A673 (cell line): ENCODE measurements around the gene IQUB. TPM values are rescaled to one million over a fixed set of nuclear protein-coding genes. Genes with fewer than 3 reads are reported as not detected.
"Not testable (repeated sequence)": the region's sequence is repeated elsewhere in the genome, so short reads cannot be mapped to it uniquely, and the experiment has no call there.

Experiments
- BruUV-seq: library from RNA; stranded (reverse); fragments of 400-500 nt; replicated peaks from 2 replicates; lab custom pipeline; 2021; lab: Mats Ljungman, UMichigan
- CTCF ChIA-PET: fragments of 300-600 bp; sonication (Branson Sonifier 250); formaldehyde crosslinking; loops from one replicate; lab custom pipeline; 2022; ENCODE audit warnings: antibody characterized with exemption; lab: Charles Lee
- POLR2A ChIA-PET: fragments of 300-600 bp; sonication (Branson Sonifier 250); formaldehyde crosslinking; loops from one replicate; lab custom pipeline; 2022; ENCODE audit warnings: antibody characterized with exemption; ENCODE audit not compliant: low non-redundant PET; lab: Charles Lee
- DNase-seq: peaks from one replicate; pipeline ENCODE4 v3.0.0-alpha.2; 2015; ENCODE audit warnings: low spot score
- H3K27ac ChIP-seq: fragments of 200-600 bp; sonication (generic); 2 replicates; pipeline ENCODE4 v1.5.1; 2016; ENCODE audit warnings: mixed run types, low read depth, mild to moderate bottlenecking, mixed read lengths, antibody characterized with exemption, low read length; ENCODE audit not compliant: poor library complexity, severe bottlenecking
- H3K27me3 ChIP-seq: fragments of 200-600 bp; sonication (generic); replicated peaks from 2 replicates; pipeline ENCODE4 v1.6.1; 2017; ENCODE audit warnings: mixed run types, low read depth, mild to moderate bottlenecking, mixed read lengths, antibody characterized with exemption, low read length; ENCODE audit not compliant: insufficient read depth, poor library complexity
- H3K36me3 ChIP-seq: fragments of 200-600 bp; sonication (generic); 2 replicates; pipeline ENCODE4 v1.6.1; 2016; ENCODE audit warnings: mixed run types, mild to moderate bottlenecking, mixed read lengths, antibody characterized with exemption, low read length; ENCODE audit not compliant: insufficient read depth, poor library complexity, severe bottlenecking
- H3K4me1 ChIP-seq: fragments of 200-600 bp; sonication (generic); 2 replicates; pipeline ENCODE4 v1.6.1; 2017; ENCODE audit warnings: mixed run types, mild to moderate bottlenecking, mixed read lengths, antibody characterized with exemption, low read length; ENCODE audit not compliant: insufficient read depth, poor library complexity, severe bottlenecking
- H3K4me3 ChIP-seq: fragments of 200-600 bp; sonication (generic); 2 replicates; pipeline ENCODE4 v1.5.1; 2016; ENCODE audit warnings: low read depth, mixed run types, mild to moderate bottlenecking, mixed read lengths, low read length; ENCODE audit not compliant: poor library complexity, severe bottlenecking
- H3K9me3 ChIP-seq: fragments of 200-600 bp; sonication (generic); 2 replicates; pipeline ENCODE4 v1.6.1; 2016; ENCODE audit warnings: mixed run types, low read depth, mild to moderate bottlenecking, mixed read lengths, antibody characterized with exemption, low read length; ENCODE audit not compliant: poor library complexity, severe bottlenecking
- CTCF ChIP-seq: fragments of 300-800, 200-600 bp; sonication (generic); conservative IDR thresholded peaks from 2 replicates; pipeline ENCODE4 v1.5.1; 2017; ENCODE audit warnings: low read depth, mild to moderate bottlenecking, antibody characterized with exemption, low read length, moderate library complexity, mixed read lengths
- EZH2 ChIP-seq: fragments of 200-600 bp; sonication (generic); IDR thresholded peaks from 2 replicates; pipeline ENCODE4 v1.6.1; 2017; ENCODE audit warnings: borderline replicate concordance, low read depth, mild to moderate bottlenecking, mixed read lengths, antibody characterized with exemption, low read length; ENCODE audit not compliant: poor library complexity, severe bottlenecking
- intact Hi-C: fragments of 100-400 bp; cut with micrococcal nuclease; formaldehyde crosslinking; loops from one replicate; pipeline ENCODE4 v1.10.0; 2022; ENCODE audit not compliant: unreplicated experiment
- total RNA-seq: library from RNA; stranded (reverse); gene quantifications from 2 replicates; pipeline ENCODE4 v1.2.3, GENCODE V29; 2021

The IQUB gene
- total RNA-seq, 1 experiment from 2014 or later = 0.62 TPM

GRCh38 chr7:123555484-123555883 is 21.1 kb upstream of the IQUB start:
- H3K4me1 ChIP-seq = peaks cover 7% of the 10 kb centered on the region
- H3K27me3 ChIP-seq = no peaks in the 10 kb centered on the region
- no peak for DNase-seq
- TF ChIP-seq EZH2 (no peak), CTCF (no peak)
- H3K36me3 ChIP-seq = peaks cover 10% of the 10 kb centered on the region
- no peaks in the 10 kb centered on the region for H3K9me3 ChIP-seq
- H3K27ac ChIP-seq = no peak overlapping the region
- no TSS peak for BruUV-seq
- intact Hi-C loops = no loop called here
- H3K4me3 ChIP-seq = no peak overlapping the region
- POLR2A ChIA-PET = no interaction called here
- CTCF ChIA-PET = no interaction called here

GRCh38 chr7:123553159-123553558 is 18.8 kb upstream of the IQUB start:
- H3K27ac ChIP-seq = no peak overlapping the region
- peaks cover 24% of the 10 kb centered on the region for H3K36me3 ChIP-seq
- peaks cover 7% of the 10 kb centered on the region for H3K4me1 ChIP-seq
- intact Hi-C loops = no loop called here
- ChIA-PET POLR2A (no interaction called here), CTCF (no interaction called here)
- TF ChIP-seq CTCF (no peak), EZH2 (no peak)
- no peaks in the 10 kb centered on the region for H3K27me3 ChIP-seq
- no peak overlapping the region for H3K4me3 ChIP-seq
- no peaks in the 10 kb centered on the region for H3K9me3 ChIP-seq
- no peak for DNase-seq
- BruUV-seq = no TSS peak

- ChIA-PET POLR2A (no interaction called here), CTCF (no interaction called here)
- intact Hi-C loops = no loop called here
- TF ChIP-seq CTCF (no peak), EZH2 (no peak)
- no TSS peak for BruUV-seq
- Histone ChIP-seq H3K27ac (no peak overlapping the region), H3K27me3 (no peaks in the 10 kb centered on the region), H3K36me3 (peaks cover 24% of the 10 kb centered on the region), H3K4me1 (peaks cover 7% of the 10 kb centered on the region), H3K9me3 (no peaks in the 10 kb centered on the region), H3K4me3 (no peak overlapping the region)
- DNase-seq = no peak
Measured at GRCh38 chr7:123552641-123553040, 18.2 kb upstream of the IQUB start.

GRCh38 chr7:123552134-123552533 is 17.7 kb upstream of the IQUB start:
- peaks cover 24% of the 10 kb centered on the region for H3K36me3 ChIP-seq
- H3K27ac ChIP-seq, POLR2A ChIA-PET, H3K4me3 ChIP-seq, CTCF ChIA-PET, intact Hi-C loops, H3K27me3 ChIP-seq, DNase-seq, H3K9me3 ChIP-seq, H3K4me1 ChIP-seq, BruUV-seq: not testable (repeated sequence)
